Fibroblast of lung (primary cell): Measurements from ENCODE around the gene SLC39A7. TPM values are rescaled to one million over a fixed set of nuclear protein-coding genes. Genes with fewer than 3 reads are reported as not detected.

Experiments
- DNase-seq, 2 donors: peaks; one replicate each; pipeline versions ENCODE4 v3.0.0 to v3.0.0-alpha.2; 2010; ENCODE audit warnings: low read depth in 2 of 2
- H2AFZ ChIP-seq: 2 replicates; pipeline ENCODE4 v1.5.1; 2012; ENCODE audit warnings: low read length, control low read depth, inconsistent platforms
- H3K27ac ChIP-seq: 2 replicates; pipeline ENCODE4 v1.5.1; 2011; ENCODE audit warnings: low read length, control low read depth; ENCODE audit not compliant: insufficient read depth
- H3K27me3 ChIP-seq: 2 replicates; pipeline ENCODE4 v1.5.1; 2011; ENCODE audit warnings: mild to moderate bottlenecking, low read length; ENCODE audit not compliant: control insufficient read depth, insufficient read depth
- H3K36me3 ChIP-seq: 2 replicates; pipeline ENCODE4 v1.5.1; 2011; ENCODE audit warnings: low read length; ENCODE audit not compliant: control insufficient read depth, insufficient read depth
- H3K4me1 ChIP-seq: 2 replicates; pipeline ENCODE4 v1.5.1; 2011; ENCODE audit warnings: low read length; ENCODE audit not compliant: control insufficient read depth, insufficient read depth; ENCODE audit errors: extremely low read depth
- H3K4me2 ChIP-seq: 2 replicates; pipeline ENCODE4 v1.5.1; 2011; ENCODE audit warnings: low read length, control low read depth; ENCODE audit not compliant: insufficient read depth; ENCODE audit errors: extremely low read depth
- H3K4me3 ChIP-seq, 4 experiments: fragments of 200-600 bp in 1 of 4; sonication (generic) in 1 of 4; replicated peaks in 1 of 4; 2 replicates each; pipeline ENCODE4 v1.5.1; 2011 to 2016; ENCODE audit warnings: low read length in 4 of 4, low read depth in 3 of 4, mild to moderate bottlenecking in 3 of 4, control low read depth in 2 of 4, inconsistent platforms in 1 of 4, mixed read lengths in 1 of 4; ENCODE audit not compliant: insufficient read depth in 1 of 4; ENCODE audit errors: control extremely low read depth in 1 of 4
- H3K79me2 ChIP-seq: 2 replicates; pipeline ENCODE4 v1.5.1; 2012; ENCODE audit warnings: mild to moderate bottlenecking, low read length, inconsistent platforms; ENCODE audit not compliant: control insufficient read depth, insufficient read depth
- H3K9ac ChIP-seq: 2 replicates; pipeline ENCODE4 v1.5.1; 2011; ENCODE audit warnings: mild to moderate bottlenecking, low read length, control low read depth; ENCODE audit not compliant: insufficient read depth
- H3K9me3 ChIP-seq: 2 replicates; pipeline ENCODE4 v1.5.1; 2012; ENCODE audit warnings: low read depth, low read length; ENCODE audit not compliant: control insufficient read depth, insufficient read depth
- H4K20me1 ChIP-seq: 2 replicates; pipeline ENCODE4 v1.5.1; 2011; ENCODE audit warnings: low read length; ENCODE audit not compliant: control insufficient read depth, insufficient read depth; ENCODE audit errors: extremely low read depth
- CTCF ChIP-seq, 2 donors: IDR thresholded peaks in 1 of 2; conservative IDR thresholded peaks in 1 of 2; 1 replicate in 1 of 2; 2 replicates in 1 of 2; pipeline ENCODE4 v1.5.1; 2011 to 2012; ENCODE audit warnings: low read length in 2 of 2, control low read depth in 1 of 2, inconsistent platforms in 1 of 2, low read depth in 1 of 2, mild to moderate bottlenecking in 1 of 2
- EZH2 ChIP-seq: IDR thresholded peaks from 2 replicates; pipeline ENCODE4 v1.5.1; 2012; ENCODE audit warnings: low read length, control low read depth, mild to moderate bottlenecking; ENCODE audit errors: missing control alignments
- polyA plus RNA-seq, 2 donors: library from polyadenylated mRNA; depleted of rRNA in 1 of 2; stranded (reverse) in 1 of 2; unstranded in 1 of 2; fragments of >200 nt; gene quantifications; 2 replicates each; pipeline ENCODE4 v1.2.1, GENCODE V29; 2011 to 2012; ENCODE audit warnings: missing spikeins in 1 of 2
- total RNA-seq: library from RNA; depleted of rRNA; stranded (reverse); fragments of >200 nt; gene quantifications from 2 replicates; pipeline ENCODE4 v1.2.1, GENCODE V29; 2014

SLC39A7 gene
- total and polyA plus RNA-seq, 2 donors (not counting 1 experiment from before 2014, with no cell fraction given) = 112 to 160 TPM

- H4K20me1 ChIP-seq = no peaks in the 10 kb centered on the region
- H3K4me3 ChIP-seq = no peak overlapping the region
- H3K4me1 ChIP-seq = no peaks in the 10 kb centered on the region
- no peak overlapping the region for H3K9ac ChIP-seq
- H3K27me3 ChIP-seq = peaks cover 6% of the 10 kb centered on the region
- H3K36me3 ChIP-seq = no peaks in the 10 kb centered on the region
- H3K9me3 ChIP-seq = no peaks in the 10 kb centered on the region
- H2AFZ ChIP-seq = no peak overlapping the region
- no peak overlapping the region for H3K27ac ChIP-seq
- no peaks in the 10 kb centered on the region for H3K79me2 ChIP-seq
- DNase-seq = no peak
- TF ChIP-seq CTCF (conservative IDR thresholded peaks at IDR 0.05 in 1 of 2, IDR thresholded peaks at IDR 0.05 in 1 of 2; ENCODE audit: low read depth in 1 of 2, low read length in 2 of 2) (no peak), EZH2 (no peak)
- H3K4me2 ChIP-seq = no peak overlapping the region
These were observed 41.3 kb downstream of the SLC39A7 start for GRCh38 chr6:33241968-33242367.

GRCh38 chr6:33243476-33243875 lies 42.8 kb downstream of the SLC39A7 start:
- Histone ChIP-seq H3K9me3 (no peaks in the 10 kb centered on the region), H3K79me2 (no peaks in the 10 kb centered on the region), H4K20me1 (no peaks in the 10 kb centered on the region), H3K27ac (no peak overlapping the region), H3K4me3 (no peak overlapping the region), H2AFZ (no peak overlapping the region), H3K9ac (no peak overlapping the region), H3K4me2 (no peak overlapping the region), H3K27me3 (peaks cover 6% of the 10 kb centered on the region), H3K36me3 (no peaks in the 10 kb centered on the region), H3K4me1 (peaks cover 5% of the 10 kb centered on the region)
- TF ChIP-seq EZH2 = no peak
- TF ChIP-seq CTCF (conservative IDR thresholded peaks at IDR 0.05 in 1 of 2, IDR thresholded peaks at IDR 0.05 in 1 of 2; ENCODE audit: low read depth in 1 of 2, low read length in 2 of 2) = no peak
- no peak for DNase-seq

- Histone ChIP-seq H3K9ac (peak overlapping the region; percentile 81), H3K9me3 (no peaks in the 10 kb centered on the region), H3K27ac (peak overlapping the region; percentile 94), H3K4me3 (peak overlapping the region; percentile 42 to 68 (median 57)), H4K20me1 (no peaks in the 10 kb centered on the region), H2AFZ (peak overlapping the region; percentile 86), H3K4me2 (peak overlapping the region; percentile 100), H3K27me3 (no peaks in the 10 kb centered on the region), H3K36me3 (no peaks in the 10 kb centered on the region), H3K4me1 (peaks cover 16% of the 10 kb centered on the region), H3K79me2 (no peaks in the 10 kb centered on the region)
- peak; percentile 73 to 87 for DNase-seq
- TF ChIP-seq CTCF (conservative IDR thresholded peaks at IDR 0.05 in 1 of 2, IDR thresholded peaks at IDR 0.05 in 1 of 2; ENCODE audit: low read depth in 1 of 2, low read length in 2 of 2) (peak; percentile 88 to 91), EZH2 (no peak)
These were observed 47.4 kb downstream of the SLC39A7 start for GRCh38 chr6:33247977-33248642.
